ENCODE data around the gene NRAP. TPM values are rescaled to one million over a fixed set of nuclear protein-coding genes. Genes with fewer than 3 reads are reported as not detected.

Gene NRAP
- total and polyA plus RNA-seq, 2 of the 4 experiments (the other 2 are of a cell fraction), result not detected

GRCh38 chr10:113576852-113577251 lies 87.0 kb downstream of the NRAP start:
- dilution Hi-C loops (cut with HindIII; ENCODE audit: low sequenced_read_pairs, unreplicated experiment), result no loop called here
- ATAC-seq (ENCODE audit: low read depth), result no peak

More at GRCh38 chr10:113576852-113577251, 87.0 kb downstream of the NRAP start:
- H2BK5ac ChIP-seq (ENCODE audit: low read depth, low read length, poor library complexity, severe bottlenecking), result no peak overlapping the region
- H3K4me3 ChIP-seq (ENCODE audit: insufficient read depth, low read depth, low read length), result no peak overlapping the region
- H3K23ac ChIP-seq (ENCODE audit: low read depth, low read length), result no peak overlapping the region
- in situ Hi-C loops (cut with MboI; ENCODE audit: low sequenced_read_pairs), result no loop called here
- DNase-seq, result peak; percentile 12
- no peak overlapping the region for H3K14ac ChIP-seq (replicated peaks; ENCODE audit: low read depth, low read length)
- no peaks in the 10 kb centered on the region for H3K27me3 ChIP-seq (ENCODE audit: control insufficient read depth, insufficient read depth, low read length)
- no peak overlapping the region for H4K5ac ChIP-seq (ENCODE audit: low read depth, low read length)
- intact Hi-C loops (cut with micrococcal nuclease), result no loop called here
- ChIA-PET POLR2A (ENCODE audit: unreplicated experiment) (no interaction called here), CTCF (interaction anchor here (1.0 kb wide), 1 partner anchor 9 kb away, joined by 3 read pairs; no protein-coding TSS in a partner anchor)
- H3K36me3 ChIP-seq (ENCODE audit: control insufficient read depth, insufficient read depth, low read length), result no peaks in the 10 kb centered on the region
- no peaks in the 10 kb centered on the region for H3K4me1 ChIP-seq (ENCODE audit: control insufficient read depth, insufficient read depth, low read length)
- H2BK20ac ChIP-seq (ENCODE audit: low read depth, low read length), result no peak overlapping the region
- H3K18ac ChIP-seq (ENCODE audit: low read depth, low read length), result no peak overlapping the region
- H2BK15ac ChIP-seq (ENCODE audit: low read depth, low read length), result no peak overlapping the region
- H2AFZ ChIP-seq (replicated peaks; ENCODE audit: low read length, poor library complexity), result no peak overlapping the region
- H3K9ac ChIP-seq (ENCODE audit: low read depth, low read length), result no peak overlapping the region
- H2AK5ac ChIP-seq (ENCODE audit: low read depth, low read length), result no peak overlapping the region
- no peak overlapping the region for H4K91ac ChIP-seq (ENCODE audit: insufficient read depth, low read depth, low read length)
- H3K9me1 ChIP-seq (ENCODE audit: insufficient read depth, low read length), result no peaks in the 10 kb centered on the region
- H3K9me3 ChIP-seq (ENCODE audit: control insufficient read depth, insufficient read depth, low read length), result 0 out of 2 replicates have a peak, but pooled peaks cover 1% of the 10 kb centered on the region
- H4K8ac ChIP-seq (ENCODE audit: low read depth in 2 of 2, low read length in 2 of 2), result no peak overlapping the region
- H4K20me1 ChIP-seq (ENCODE audit: insufficient read depth, low read length), result no peaks in the 10 kb centered on the region
- no peak overlapping the region for H2BK120ac ChIP-seq (ENCODE audit: low read depth, low read length)
- H3K79me1 ChIP-seq (ENCODE audit: low read depth in 1 of 2, low read length in 2 of 2), result no peaks in the 10 kb centered on the region
- no peak overlapping the region for H3K27ac ChIP-seq (ENCODE audit: insufficient read depth, low read length)
- WGBS, 2 experiments (ENCODE audit: extremely low coverage in 2 of 2, insufficient read length in 1 of 2), result no CpG with 5 or more reads among the region's 4 CpGs
- TF ChIP-seq SMC3 (IDR thresholded peaks at IDR 0.05; ENCODE audit: low read depth, low read length) (no peak), RCOR1 (IDR thresholded peaks at IDR 0.05; ENCODE audit: insufficient replicate concordance, low read length) (no peak), BHLHE40 (IDR thresholded peaks at IDR 0.05; ENCODE audit: low read depth, low read length) (no peak), CEBPB (IDR thresholded peaks at IDR 0.05; ENCODE audit: low read depth, low read length) (no peak)
- H3K4ac ChIP-seq (ENCODE audit: low read depth, low read length), result no peak overlapping the region
- no peak overlapping the region for H3K4me2 ChIP-seq (ENCODE audit: low read depth, low read length)
- no TSS peak for BruUV-seq (replicated peaks)
- H3K56ac ChIP-seq (ENCODE audit: extremely low read depth, insufficient read depth, low read length), result no peak overlapping the region
- H2AK9ac ChIP-seq (replicated peaks; ENCODE audit: low read depth, low read length, poor library complexity), result no peak overlapping the region
